Measurements from ENCODE around the gene ADRA2C.

The ADRA2C gene

GRCh38 chr4:3809451-3810110 is 43.4 kb downstream of the ADRA2C start:
- TF ChIP-seq CTCF (IDR thresholded peaks at IDR 0.05; ENCODE audit: insufficient read depth, low read depth, low read length, missing control alignments): no peak

GRCh38 chr4:3810111-3810680 is 44.0 kb downstream of the ADRA2C start:
- DNase-seq (ENCODE audit: low read depth): no peak

More at GRCh38 chr4:3809451-3810110, 43.4 kb downstream of the ADRA2C start:
- H3K4me3 ChIP-seq (ENCODE audit: low read length): no peak overlapping the region
- DNase-seq (ENCODE audit: low read depth): no peak

GRCh38 chr4:3810796-3811485 is 44.8 kb downstream of the ADRA2C start:
- TF ChIP-seq CTCF (IDR thresholded peaks at IDR 0.05; ENCODE audit: insufficient read depth, low read depth, low read length, missing control alignments): no peak
- H3K4me3 ChIP-seq (ENCODE audit: low read length): no peak overlapping the region
- DNase-seq (ENCODE audit: low read depth): no peak

More at GRCh38 chr4:3810111-3810680, 44.0 kb downstream of the ADRA2C start:
- no peak overlapping the region for H3K4me3 ChIP-seq (ENCODE audit: low read length)
- TF ChIP-seq CTCF (IDR thresholded peaks at IDR 0.05; ENCODE audit: insufficient read depth, low read depth, low read length, missing control alignments): no peak

GRCh38 chr4:3811621-3812020 is 45.4 kb downstream of the ADRA2C start:
- no peak for DNase-seq (ENCODE audit: low read depth)
- no peak for TF ChIP-seq CTCF (IDR thresholded peaks at IDR 0.05; ENCODE audit: insufficient read depth, low read depth, low read length, missing control alignments)
- no peak overlapping the region for H3K4me3 ChIP-seq (ENCODE audit: low read length)

- no peak for DNase-seq (ENCODE audit: low read depth)
- H3K4me3 ChIP-seq (ENCODE audit: low read length): no peak overlapping the region
- no peak for TF ChIP-seq CTCF (IDR thresholded peaks at IDR 0.05; ENCODE audit: insufficient read depth, low read depth, low read length, missing control alignments)
These were observed 46.2 kb downstream of the ADRA2C start for GRCh38 chr4:3812211-3812934.

- no peak for DNase-seq (ENCODE audit: low read depth)
- H3K4me3 ChIP-seq (ENCODE audit: low read length): no peak overlapping the region
- TF ChIP-seq CTCF (IDR thresholded peaks at IDR 0.05; ENCODE audit: insufficient read depth, low read depth, low read length, missing control alignments): no peak
These were observed 47.2 kb downstream of the ADRA2C start for GRCh38 chr4:3813151-3814052.

Data from epithelial cell of esophagus (primary cell).